Retina (tissue), 1 donor: ENCODE results near the gene RORB.
A peak's percentile ranks its signal among the peaks of the same experiment; 100 is the strongest.

Experiments
- DNase-seq: peaks from one replicate; pipeline ENCODE4 v3.0.0-alpha.2; 2016

RORB gene

DNA sequence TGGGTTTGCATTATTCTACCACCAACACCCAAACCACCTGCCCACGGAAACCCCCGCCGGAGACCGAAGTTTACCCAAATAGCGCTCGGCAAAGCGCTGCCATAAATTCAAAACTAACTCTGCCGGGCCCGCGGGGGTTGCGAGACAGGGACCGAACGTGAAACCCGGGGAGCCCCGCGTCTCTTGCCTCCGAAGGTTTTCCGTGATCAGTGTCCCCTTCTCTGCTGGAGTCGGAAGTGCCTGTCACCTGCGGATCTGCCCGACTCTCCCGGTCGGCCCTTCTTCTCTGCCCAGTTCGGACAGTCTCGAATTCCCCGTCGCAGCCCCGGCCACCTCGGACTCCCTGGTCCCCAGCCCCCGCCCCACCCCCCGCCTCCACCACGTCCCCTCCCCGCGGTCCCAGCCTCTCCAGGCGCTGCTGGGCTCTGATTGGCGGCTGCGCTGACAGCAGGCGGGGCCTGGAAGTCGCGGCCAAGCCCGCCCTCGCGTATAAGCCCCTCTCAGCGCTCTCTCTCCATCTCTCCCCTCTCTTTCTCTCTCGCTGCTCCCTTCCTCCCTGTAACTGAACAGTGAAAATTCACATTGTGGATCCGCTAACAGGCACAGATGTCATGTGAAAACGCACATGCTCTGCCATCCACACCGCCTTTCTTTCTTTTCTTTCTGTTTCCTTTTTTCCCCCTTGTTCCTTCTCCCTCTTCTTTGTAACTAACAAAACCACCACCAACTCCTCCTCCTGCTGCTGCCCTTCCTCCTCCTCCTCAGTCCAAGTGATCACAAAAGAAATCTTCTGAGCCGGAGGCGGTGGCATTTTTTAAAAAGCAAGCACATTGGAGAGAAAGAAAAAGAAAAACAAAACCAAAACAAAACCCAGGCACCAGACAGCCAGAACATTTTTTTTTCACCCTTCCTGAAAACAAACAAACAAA, at the start of gene RORB:
Gene RORB, plus strand, starts transcription at position 517 of the 929 bp plus-strand sequence. CDS start 642 bp downstream, outside the sequence.
- peak; percentile 94 for DNase-seq

- DNase-seq = no peak
Measured at GRCh38 chr9:74447451-74448193, 49.5 kb upstream of the RORB start.

GRCh38 chr9:74449060-74449459, 48.1 kb upstream of the RORB start:
- DNase-seq = no peak

- no peak for DNase-seq
Measured at GRCh38 chr9:74458832-74459231, 38.3 kb upstream of the RORB start.

- DNase-seq = no peak
Measured at GRCh38 chr9:74463825-74464224, 33.3 kb upstream of the RORB start.

DNA sequence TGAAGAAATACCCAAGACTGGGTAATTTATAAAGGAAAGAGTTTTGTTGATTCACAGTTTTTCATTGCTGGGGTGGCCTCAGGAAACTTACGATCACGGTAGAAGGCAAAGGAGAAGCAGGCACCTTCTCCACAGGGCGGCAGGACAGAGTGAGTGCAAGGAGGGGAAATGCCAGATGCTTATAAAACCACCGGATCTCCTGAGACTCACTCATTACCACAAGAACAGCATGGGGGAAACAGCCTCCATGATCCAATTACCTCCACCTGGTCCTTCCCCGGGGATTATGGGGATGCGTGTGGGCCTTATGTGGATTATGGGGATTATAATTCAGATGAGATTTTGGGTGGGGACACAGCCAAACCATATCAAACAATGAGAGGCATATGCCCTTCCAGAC, 18.5 kb upstream of the RORB start:
- DNase-seq = no peak

- DNase-seq = no peak
Measured at GRCh38 chr9:74479711-74480110, 17.4 kb upstream of the RORB start.

- no peak for DNase-seq
Measured at GRCh38 chr9:74487395-74487794, 9.7 kb upstream of the RORB start.

DNA sequence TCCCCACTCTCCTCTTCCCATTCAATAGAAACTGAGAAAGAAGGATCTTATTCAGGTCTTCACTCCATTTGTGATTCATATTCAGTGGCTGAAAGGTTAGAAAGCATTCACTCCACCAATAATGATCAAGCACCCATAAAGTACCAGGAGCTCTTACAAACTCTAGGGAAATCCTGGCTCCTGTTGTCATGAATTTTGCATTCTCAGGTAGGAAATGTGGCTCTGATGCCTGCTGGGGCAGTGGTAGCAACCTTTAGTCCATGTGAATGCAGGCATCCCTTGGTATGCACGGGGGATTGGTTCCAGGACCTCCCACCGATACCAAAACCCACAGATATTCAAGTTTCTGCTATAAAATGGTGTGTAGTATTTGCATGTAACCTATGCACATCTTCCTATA, 3.6 kb upstream of the RORB start:
- DNase-seq = no peak

- no peak for DNase-seq
Measured at GRCh38 chr9:74494490-74494889, 2.6 kb upstream of the RORB start.

- DNase-seq = no peak
Measured at GRCh38 chr9:74496406-74496805, 729 bp upstream of the RORB start.

GRCh38 chr9:74497748-74498620, 849 bp downstream of the RORB start:
- DNase-seq = peak; percentile 76

GRCh38 chr9:74498621-74499095, 1.5 kb downstream of the RORB start:
- DNase-seq = no peak

- peak; percentile 83 for DNase-seq
Measured at GRCh38 chr9:74499111-74499601, 2.0 kb downstream of the RORB start.

DNA sequence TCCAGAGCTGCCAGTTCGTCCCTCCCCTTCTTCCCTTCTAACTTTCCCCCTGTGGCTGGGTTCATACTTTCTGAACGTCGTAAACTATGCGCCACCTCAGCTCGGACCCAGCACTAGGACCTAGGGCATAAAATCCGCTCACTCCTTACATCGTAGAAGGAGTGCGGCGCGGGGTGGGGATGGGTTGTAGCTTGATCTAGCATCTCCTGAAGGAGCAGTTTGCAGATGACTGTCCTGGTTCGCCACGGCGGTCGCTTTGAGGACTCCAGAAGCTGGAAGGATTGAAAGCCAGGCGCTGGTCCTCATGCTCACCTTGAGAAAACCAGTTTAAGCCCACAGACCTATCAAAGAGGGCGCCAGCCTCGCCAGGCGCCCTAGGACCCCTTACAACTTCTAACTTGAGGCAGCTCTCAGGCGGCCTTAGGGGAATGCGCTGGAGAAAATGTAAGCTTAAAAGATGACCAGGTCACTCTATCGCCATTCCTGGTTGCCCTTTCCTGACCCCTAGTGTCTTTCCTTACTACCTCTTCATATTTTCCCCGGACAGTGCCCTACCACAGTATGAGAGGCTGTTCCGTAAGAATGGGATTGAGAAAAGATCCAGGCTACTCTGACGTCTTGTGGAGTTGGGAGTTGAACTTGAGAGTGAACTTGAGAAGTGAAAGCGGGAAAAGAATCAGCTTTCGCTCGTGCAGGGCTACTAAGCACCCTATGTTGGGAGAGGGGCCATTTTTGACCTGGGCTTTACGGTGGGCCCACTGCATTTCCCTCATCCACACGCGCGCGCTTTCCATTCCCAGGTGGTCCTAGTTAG, 2.8 kb downstream of the RORB start:
- DNase-seq = peak; percentile 77

DNA sequence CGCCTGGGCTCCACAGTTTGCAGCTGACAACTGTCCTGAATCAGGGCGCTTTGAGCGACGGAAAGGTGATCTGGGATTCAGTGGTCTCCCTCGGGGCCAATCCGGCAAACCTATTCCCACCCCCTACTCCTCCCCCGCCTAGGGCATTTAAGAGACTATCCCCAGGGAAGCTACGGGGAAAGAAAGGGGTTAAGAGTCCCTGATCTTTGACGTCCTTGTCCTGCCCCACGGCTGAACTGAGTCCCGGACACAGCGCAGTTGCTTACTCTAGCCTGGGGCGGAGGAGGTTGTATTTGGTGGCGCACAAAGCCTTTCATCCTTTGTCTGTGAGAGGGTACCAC, 3.4 kb downstream of the RORB start:
- DNase-seq = peak; percentile 80

DNA sequence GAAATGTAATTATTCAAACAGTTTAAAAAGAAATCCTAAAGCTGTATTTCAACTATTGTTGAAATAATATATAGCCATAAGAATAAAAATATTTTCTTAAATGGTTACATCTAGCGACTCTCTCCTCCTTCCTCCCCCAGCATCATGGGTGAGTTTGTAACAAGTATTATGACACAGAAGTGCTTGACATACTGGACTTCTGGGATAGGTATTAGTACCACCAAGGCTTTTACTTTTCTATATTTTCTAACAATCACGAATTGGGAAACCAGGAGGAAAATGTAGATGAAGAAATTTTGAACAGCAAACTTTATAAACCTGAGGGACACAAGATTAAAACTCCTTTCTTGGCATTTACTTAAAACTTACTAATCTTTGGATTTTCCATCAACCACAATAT, 4.4 kb downstream of the RORB start:
- no peak for DNase-seq

GRCh38 chr9:74503219-74503618, 6.1 kb downstream of the RORB start:
- DNase-seq = peak; percentile 28

- peak; percentile 58 for DNase-seq
Measured at GRCh38 chr9:74503666-74504065, 6.5 kb downstream of the RORB start.

- DNase-seq = no peak
Measured at GRCh38 chr9:74511333-74511732, 14.2 kb downstream of the RORB start.

GRCh38 chr9:74512416-74512815, 15.3 kb downstream of the RORB start:
- no peak for DNase-seq

- DNase-seq = no peak
Measured at GRCh38 chr9:74513221-74513620, 16.1 kb downstream of the RORB start.
